ENCODE measurements around the gene ANXA2R. TPM values are rescaled to one million over a fixed set of nuclear protein-coding genes. Genes with fewer than 3 reads are reported as not detected.

ANXA2R gene
- total RNA-seq, 1 donor from 2014 or later: 2.7 TPM

DNA sequence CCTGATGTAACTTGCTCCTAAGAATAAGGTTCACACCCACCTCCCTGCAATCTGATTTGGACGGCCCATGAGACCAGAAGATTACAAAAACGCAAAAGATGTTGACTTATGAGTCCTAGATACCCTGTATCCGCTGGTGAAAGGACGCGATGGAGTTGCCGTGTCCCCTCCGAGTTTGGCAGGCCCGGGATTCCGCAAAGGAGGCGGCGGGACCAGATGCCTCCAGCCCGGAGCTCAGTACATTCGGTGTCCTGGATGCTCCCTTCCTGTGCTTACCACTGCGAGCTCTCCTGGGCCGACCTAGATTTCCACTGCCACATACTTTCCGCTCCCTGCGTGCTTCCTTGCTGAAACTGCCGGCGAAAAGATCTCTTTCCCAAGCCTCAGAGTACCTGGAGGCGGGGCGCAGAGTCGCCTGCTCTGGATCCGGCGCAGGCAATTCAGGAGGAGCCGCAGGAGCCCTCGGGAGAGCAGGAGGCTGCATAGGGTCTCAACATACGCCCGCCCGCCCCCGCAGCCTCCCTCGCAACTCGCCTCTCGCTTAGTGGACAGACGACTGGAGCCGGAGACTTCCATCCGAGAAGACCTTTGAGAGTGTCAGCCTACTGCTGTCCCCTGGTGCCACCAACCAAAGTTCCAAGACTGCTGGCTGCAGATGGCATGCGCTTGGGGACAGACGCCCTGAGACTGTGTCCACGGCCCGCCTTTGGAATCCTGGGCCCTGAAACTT, 39.8 kb downstream of the ANXA2R start:
- no peak for DNase-seq

DNA sequence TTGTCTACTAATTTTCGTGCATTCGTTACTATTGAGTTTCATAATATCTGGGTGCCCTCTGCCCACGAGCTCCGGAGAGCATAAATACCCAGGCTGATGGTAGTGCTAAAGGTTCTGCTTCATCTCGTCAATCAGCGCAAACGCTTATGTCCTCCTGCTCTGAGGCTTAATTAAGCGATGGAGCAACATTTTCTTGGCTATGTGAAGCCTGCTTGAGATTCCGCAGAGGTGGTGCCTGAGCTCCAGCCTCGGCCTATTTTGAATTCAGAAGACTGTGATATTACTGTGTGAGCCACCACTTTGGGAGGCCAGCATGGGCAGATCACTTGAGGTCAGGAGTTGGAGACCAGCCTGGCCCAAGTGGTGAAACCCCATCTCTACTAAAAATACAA, 44.8 kb downstream of the ANXA2R start:
- DNase-seq: no peak

- DNase-seq: peak; percentile 95
Measured at GRCh38 chr5:42994555-42995359, 45.4 kb downstream of the ANXA2R start.

DNA sequence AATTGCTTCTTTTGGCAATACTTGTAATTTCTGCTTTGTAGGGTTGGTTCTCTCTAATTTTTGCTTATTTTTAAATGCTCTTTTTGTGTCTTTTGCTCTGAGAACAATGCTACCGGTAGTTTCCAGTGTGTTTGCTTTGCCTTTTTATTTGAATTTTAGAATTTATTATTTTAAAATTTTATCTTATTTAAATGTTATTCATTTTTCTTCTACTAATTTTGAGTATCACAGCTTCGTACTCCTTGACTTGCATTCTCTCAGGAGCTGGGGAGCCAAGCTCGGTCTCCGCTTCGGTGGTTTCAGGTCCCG, 45.9 kb downstream of the ANXA2R start:
- no peak for DNase-seq

- peak; percentile 56 for DNase-seq
Measured at GRCh38 chr5:42993516-42994245, 46.4 kb downstream of the ANXA2R start.

GRCh38 chr5:42992088-42992879, 47.8 kb downstream of the ANXA2R start:
- peak; percentile 58 for DNase-seq

GRCh38 chr5:42991404-42992087, 48.6 kb downstream of the ANXA2R start:
- DNase-seq: no peak

DNA sequence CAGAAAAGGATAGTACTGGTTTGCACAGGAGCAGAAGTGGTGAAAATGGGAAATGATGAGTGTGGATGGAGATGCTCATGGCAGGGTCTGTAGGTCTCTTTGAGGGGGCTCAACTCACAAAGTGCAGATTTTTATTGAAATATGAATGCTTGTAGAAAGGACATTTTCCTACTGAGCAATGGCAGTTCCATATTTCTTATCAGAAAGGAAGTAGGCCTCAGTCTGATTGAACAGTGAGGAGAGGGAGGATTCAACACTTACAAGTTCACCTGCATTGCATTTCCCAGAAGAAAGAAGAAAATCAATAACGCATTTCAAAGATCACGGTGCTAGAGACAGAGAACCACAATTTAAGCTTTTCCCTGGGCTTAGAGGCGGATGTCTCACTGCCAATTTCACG, 49.2 kb downstream of the ANXA2R start:
- no peak for DNase-seq

Other genes starting within 250 kb of the ANXA2R start
- gene SELENOP, start 228.4 kb downstream of the ANXA2R start, total RNA-seq: 185 TPM
- 42.1 TPM for gene ZNF131, start 80.6 kb upstream of the ANXA2R start, total RNA-seq
- 1.0 TPM for gene NIM1K, start 151.9 kb upstream of the ANXA2R start, total RNA-seq